Measurements from ENCODE around the gene ABHD5. TPM values are rescaled to one million over a fixed set of nuclear protein-coding genes. Genes with fewer than 3 reads are reported as not detected.
A peak's percentile ranks its signal among the peaks of the same experiment; 100 is the strongest.
"Not testable (repeated sequence)": the region's sequence is repeated elsewhere in the genome, so short reads cannot be mapped to it uniquely, and the experiment has no call there.

The ABHD5 gene
- 10.8 and 18.4 TPM in 2 replicates for total RNA-seq (2014; rRNA removed; shearing (Covaris generic))

DNA sequence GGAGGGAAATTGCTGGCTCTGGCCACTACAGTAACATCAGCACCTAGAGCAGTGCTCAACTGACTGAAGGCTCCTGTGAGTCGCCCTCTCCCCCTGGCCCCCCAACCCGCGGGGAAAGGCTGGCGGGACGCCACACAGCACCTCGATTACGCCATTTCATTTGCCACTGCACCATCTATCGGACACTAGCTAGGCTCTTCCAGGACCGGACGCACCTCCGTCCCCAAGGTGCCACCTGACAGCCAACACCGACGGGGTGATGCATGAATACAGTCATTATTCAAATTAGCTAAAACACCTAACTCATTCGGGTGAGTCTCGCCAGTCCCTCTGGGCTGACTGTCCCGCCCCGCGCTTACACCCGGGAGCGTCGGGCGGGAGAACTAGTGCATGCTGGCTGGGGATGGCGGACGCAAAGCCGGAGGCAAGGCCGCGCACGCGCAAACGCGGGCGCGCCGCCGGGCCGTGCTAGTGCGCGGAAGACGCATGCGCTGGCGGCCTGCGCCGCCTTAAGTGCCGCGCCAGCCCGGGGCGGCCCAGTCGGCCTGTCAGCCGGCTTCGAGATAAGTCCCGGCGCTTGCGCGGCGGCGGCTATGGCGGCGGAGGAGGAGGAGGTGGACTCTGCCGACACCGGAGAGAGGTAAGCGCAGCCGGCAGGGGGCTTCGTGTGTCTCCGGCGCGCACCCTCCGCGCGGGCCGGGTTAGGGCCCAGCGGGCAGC, at the start of gene ABHD5:
Gene ABHD5 (plus strand): TSS at position 539 of the 720 bp plus-strand sequence. CDS start 55 bp downstream, at position 594.
- peak; percentile 69 for DNase-seq (ENCODE audit: low spot score)

DNA sequence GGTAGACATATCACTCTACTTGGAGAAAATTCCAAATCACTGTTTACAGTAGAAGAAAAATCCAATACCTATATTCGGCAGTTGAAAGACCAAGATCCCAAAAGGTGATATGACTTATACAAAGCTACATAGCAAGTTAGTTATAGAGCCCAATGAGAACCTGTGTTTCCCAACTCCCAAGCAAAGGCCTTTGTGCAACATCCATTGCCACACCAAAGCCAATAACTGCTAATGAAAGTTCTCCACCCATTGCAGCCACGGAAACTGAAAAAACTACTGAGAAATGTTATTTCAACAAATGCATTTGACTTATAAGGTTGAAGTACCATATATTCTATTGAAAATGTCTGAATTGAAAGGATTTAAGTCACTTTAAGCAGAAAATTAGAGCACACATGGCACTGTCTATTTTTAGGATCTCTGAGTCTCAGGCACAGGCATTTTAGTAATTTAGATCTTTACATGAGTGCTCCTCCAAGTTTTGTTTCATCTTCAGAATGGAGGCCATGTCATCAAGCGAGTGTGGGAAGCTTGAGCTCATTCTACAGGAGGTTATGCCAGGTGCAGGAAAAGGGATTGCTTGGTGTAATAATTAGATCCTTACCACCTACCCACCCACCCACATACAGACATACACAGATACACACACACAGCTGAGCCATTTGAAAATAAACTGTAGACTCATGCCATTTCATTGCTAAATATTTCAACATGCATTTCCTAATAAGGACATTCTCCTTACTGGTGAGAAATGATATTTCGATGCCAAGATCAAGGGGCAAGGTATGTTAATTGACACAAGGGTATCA, 49.2 kb upstream of the ABHD5 start:
- DNase-seq (ENCODE audit: low spot score) = peak; percentile 8

- no peak for DNase-seq (ENCODE audit: low spot score)
These were observed 46.3 kb upstream of the ABHD5 start for GRCh38 chr3:43644443-43644842.

DNA sequence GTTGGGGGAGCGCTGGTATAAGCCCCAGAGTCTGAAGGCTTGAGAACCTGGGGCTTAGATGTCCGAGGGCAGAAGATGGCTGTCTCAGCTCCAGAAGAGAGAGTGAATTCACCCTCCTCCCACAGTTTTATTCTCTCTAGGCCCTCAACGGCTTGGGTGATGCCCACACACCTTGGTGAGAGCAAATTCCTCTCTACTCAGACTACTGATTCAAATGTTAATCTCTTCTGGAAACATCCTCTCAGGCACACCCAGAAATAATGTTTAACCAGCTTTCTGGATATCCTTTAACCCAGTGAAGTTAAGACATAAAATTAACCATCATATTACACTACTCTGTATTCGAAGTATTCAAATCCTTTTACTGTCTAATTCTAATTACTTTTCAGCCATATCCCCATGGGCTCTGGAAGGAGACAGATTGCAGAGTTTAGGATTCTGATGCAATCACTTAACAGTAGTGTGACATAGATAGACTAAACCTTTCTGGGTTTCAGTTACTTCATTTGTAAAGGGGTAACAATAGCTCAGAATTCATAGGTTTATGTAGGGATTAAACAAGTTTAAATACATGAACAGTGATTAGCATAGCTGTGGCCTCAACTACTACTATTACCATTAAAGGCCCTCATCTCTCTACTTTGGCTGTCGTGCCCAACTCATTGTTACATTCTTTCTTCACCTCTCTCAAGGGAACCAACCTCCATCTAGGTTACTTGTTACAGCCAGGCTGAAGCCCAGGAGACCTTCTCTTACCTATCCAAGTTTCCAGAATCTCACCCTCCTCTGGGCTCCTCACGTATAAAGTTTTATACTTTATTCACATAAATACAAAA, 43.2 kb upstream of the ABHD5 start:
- DNase-seq (ENCODE audit: low spot score) = no peak

GRCh38 chr3:43648957-43649356, 41.8 kb upstream of the ABHD5 start:
- no peak for DNase-seq (ENCODE audit: low spot score)

DNA sequence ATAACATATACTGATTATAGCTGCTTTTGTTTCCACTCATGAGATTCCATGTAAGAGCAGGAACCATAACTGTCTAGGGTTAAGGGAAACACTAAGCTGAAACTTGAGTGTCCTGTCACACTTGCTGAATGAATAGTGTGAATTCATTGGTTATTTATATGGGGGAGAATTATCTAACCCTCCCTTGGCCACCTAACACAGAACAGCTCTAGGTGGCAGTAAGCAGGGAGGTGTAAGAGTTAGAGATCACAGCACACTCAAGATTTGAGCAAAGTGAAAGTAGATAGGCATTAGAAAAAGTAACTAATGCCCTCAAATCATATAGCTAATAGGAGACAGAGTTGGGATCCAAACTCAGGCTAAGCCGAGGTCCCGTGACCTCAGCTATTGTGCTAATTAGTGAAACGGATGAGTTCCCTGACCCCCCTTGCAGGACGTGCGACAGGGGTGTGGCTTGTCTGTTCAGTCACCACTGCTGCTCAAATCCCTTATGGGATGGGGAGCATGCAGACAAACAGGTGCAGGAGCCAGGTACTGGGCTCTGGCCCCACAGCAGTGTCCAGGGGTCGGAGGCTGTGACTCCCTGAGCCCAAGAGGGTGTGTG, 41.3 kb upstream of the ABHD5 start:
- DNase-seq (ENCODE audit: low spot score) = no peak

GRCh38 chr3:43650345-43650744, 40.4 kb upstream of the ABHD5 start:
- DNase-seq (ENCODE audit: low spot score) = no peak

GRCh38 chr3:43656390-43656789, 34.3 kb upstream of the ABHD5 start:
- not testable (repeated sequence) for DNase-seq (ENCODE audit: low spot score)

DNA sequence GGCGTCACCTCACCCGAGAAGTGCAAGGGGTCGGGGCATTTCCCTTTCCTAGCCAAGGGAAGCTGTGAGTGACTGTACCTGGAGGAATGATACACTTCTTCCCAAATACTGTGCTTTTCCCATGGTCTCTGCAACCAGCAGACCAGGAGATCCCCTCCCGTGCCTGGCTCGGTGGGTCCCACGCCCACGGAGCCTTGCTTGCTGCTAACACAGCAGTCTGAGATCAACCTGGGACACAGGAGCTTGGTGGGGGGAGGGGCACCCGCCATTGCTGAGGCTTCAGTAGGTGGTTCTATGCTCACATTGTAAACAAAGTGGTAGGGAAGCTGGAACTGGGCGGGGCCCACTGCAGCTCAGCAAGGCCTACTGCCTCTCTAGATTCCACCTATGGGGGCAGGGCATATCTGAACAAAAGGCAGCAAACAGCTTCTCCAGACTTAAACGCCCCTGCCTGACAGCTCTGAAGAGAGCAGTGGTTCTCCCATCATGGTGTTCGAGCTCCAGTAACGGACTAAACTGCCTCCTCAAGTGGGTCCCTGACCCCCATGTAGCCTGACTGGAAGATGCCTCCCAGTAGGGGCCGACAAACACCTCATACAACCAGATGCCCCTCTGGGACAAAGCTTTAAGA, 31.4 kb upstream of the ABHD5 start:
- peak; percentile 10 for DNase-seq (ENCODE audit: low spot score)

DNA sequence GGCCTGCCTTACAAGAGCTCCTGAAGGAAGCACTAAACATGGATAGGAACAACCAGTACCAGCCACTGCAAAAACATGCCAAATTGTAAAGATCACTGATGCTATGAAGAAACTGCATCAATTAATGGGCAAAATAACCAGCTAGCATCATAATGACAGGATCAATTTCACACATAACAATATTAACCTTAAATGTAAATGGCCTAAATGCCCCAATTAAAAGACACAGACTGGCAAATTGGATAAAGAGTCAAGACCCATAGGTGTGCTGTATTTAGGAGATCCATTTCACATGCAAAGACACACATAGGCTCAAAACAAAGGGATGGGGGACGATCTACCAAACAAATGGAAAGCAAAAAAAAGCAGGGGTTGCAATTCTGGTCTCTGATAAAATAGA, 29.4 kb upstream of the ABHD5 start:
- DNase-seq (ENCODE audit: low spot score) = not testable (repeated sequence)

DNA sequence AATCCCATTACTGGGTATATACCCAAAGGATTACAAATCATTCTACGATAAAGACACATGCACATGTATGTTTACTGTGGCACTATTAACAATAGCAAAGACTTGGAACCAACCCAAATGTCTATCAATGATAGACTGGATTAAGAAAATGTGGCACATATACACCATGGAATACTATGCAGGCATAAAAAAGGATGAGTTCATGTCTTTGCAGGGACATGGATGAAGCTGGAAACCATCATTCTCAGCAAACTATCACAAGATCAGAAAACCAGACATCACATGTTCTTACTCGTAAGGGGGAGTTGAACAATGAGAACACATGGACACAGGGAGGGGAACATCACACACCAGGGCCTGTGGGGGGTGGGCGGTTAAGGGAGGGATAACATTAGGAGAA, 25.7 kb upstream of the ABHD5 start:
- DNase-seq (ENCODE audit: low spot score) = not testable (repeated sequence)

GRCh38 chr3:43670635-43671522, 19.9 kb upstream of the ABHD5 start:
- DNase-seq (ENCODE audit: low spot score) = no peak

DNA sequence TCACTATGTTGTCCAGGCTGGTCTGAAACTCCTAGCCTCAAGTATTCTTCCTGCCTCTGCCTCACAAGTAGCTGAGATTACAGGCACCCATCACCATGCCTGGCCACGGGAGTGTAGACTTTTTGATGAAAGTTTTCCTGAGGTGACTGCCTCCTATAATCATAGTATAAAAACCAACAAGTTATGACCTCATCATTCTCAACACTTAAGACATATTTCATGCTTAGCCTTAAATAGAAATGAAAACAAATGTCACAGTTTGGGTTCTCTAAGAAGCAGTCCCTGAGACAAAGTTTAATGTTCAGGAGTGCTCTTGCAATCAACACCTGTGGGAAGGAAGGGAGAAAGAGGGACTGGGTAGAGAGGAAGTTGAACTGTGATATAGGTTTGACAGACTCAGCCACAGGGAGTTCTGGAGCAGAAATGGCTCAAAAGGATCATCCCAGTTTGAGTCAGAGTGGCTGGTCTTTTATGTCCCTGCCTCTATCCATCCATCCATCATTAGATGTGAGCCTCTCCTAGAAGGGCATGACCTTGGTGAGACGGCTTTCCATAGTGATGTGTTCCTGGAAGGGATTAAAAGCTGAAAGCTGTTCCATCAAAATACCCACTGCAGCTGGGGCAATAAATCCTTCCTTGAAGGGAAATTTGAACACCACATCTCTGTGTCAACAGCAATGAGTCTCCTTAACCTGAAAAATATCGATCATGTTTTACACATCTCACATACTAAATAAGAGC, 16.2 kb upstream of the ABHD5 start:
- DNase-seq (ENCODE audit: low spot score) = no peak

DNA sequence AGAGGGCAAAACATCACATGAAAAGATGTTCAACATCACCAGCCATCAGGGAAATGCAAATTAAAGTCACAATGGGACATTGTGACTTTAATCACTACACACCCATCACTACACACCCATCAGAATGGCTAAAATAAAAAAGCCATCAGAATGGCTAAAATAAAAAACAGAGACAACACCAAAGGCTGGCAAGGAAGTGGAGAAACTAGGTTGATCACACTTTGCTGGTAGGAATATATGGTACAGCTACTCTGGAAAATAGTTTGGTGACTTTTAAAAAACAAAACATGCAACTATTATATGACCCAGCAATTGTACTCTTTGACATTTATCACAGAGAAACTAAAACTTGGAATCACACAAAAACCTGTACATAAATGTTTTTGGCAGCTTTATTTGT, 15.1 kb upstream of the ABHD5 start:
- no peak for DNase-seq (ENCODE audit: low spot score)

DNA sequence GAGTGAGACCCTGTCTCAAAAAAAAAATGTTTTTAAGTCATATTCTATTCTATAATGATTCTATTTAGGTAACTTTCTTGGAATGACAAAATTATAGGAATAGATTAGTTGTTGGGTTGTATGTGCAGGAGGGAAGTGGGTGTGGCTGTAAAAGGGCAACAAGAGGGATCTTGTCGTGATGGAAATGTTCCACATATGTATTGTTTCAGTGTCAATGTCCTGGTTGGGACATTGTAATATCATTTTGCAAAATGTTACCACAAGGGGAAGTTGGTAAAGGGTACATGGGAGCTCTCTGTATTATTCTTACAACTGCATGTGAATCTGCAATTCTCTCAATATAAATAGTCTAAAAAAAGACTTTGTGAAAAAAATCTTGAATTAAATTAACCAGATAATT, 14.3 kb upstream of the ABHD5 start:
- DNase-seq (ENCODE audit: low spot score) = no peak

DNA sequence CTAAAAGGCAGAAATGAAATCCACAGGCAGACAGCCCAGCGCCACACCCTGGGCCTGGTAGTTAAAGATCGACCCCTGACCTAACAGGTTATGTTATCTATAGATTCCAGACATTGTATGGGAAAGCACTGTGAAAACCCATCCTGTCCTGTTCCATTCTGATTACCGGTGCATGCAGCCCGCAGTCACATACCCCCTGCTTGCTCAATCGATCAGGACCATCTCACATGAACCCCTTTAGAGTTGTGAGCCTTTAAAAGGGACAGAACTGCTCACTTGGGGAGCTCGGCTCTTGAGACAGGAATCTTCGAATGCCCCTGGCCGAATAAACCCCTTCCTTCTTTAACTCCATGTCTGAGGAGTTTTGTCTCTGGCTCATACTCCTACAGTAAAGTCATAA, 12.4 kb upstream of the ABHD5 start:
- not testable (repeated sequence) for DNase-seq (ENCODE audit: low spot score)

- not testable (repeated sequence) for DNase-seq (ENCODE audit: low spot score)
These were observed 11.8 kb upstream of the ABHD5 start for GRCh38 chr3:43678887-43679449.

DNA sequence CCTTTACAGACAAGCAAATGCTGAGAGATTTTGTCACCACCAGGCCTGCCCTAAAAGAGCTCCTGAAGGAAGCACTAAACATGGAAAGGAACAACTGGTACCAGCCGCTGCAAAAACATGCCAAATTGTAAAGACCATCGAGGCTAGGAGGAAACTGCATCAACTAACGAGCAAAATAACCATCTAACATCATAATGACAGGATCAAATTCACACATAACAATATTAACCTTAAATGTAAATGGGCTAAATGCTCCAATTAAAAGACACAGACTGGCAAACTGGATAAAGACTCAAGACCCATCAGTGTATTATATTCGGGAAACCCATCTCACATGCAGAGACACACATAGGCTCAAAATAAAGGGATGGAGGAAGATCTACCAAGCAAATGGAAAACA, 9.9 kb upstream of the ABHD5 start:
- DNase-seq (ENCODE audit: low spot score) = not testable (repeated sequence)

GRCh38 chr3:43684944-43685343, 5.8 kb upstream of the ABHD5 start:
- DNase-seq (ENCODE audit: low spot score) = no peak
